Measurements from ENCODE around the gene RPS17.
"Not testable (repeated sequence)": the region's sequence is repeated elsewhere in the genome, so short reads cannot be mapped to it uniquely, and the experiment has no call there.

- TF ChIP-seq, protein P1, sequence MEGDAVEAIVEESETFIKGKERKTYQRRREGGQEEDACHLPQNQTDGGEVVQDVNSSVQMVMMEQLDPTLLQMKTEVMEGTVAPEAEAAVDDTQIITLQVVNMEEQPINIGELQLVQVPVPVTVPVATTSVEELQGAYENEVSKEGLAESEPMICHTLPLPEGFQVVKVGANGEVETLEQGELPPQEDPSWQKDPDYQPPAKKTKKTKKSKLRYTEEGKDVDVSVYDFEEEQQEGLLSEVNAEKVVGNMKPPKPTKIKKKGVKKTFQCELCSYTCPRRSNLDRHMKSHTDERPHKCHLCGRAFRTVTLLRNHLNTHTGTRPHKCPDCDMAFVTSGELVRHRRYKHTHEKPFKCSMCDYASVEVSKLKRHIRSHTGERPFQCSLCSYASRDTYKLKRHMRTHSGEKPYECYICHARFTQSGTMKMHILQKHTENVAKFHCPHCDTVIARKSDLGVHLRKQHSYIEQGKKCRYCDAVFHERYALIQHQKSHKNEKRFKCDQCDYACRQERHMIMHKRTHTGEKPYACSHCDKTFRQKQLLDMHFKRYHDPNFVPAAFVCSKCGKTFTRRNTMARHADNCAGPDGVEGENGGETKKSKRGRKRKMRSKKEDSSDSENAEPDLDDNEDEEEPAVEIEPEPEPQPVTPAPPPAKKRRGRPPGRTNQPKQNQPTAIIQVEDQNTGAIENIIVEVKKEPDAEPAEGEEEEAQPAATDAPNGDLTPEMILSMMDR (conservative IDR thresholded peaks at IDR 0.05 in 1 of 2, IDR thresholded peaks at IDR 0.05 in 1 of 2; ENCODE audit: low read depth in 1 of 2, low read length in 2 of 2) = not testable (repeated sequence)
- TF ChIP-seq EZH2 (IDR thresholded peaks at IDR 0.05; ENCODE audit: low read length, missing control alignments) = not testable (repeated sequence)
Measured at GRCh38 chr15:82505842-82506241, 34.4 kb downstream of the RPS17 start.
